Kidney glomerular epithelial cell (primary cell): ENCODE measurements around the gene SLC4A8.
"Not testable (repeated sequence)": the region's sequence is repeated elsewhere in the genome, so short reads cannot be mapped to it uniquely, and the experiment has no call there.

Experiments
- DNase-seq: peaks from one replicate; lab custom pipeline; 2025; lab: John Stamatoyannopoulos, UW

Gene SLC4A8

GRCh38 chr12:51429700-51430099 lies 5.1 kb downstream of the SLC4A8 start:
- no peak for DNase-seq

GRCh38 chr12:51430196-51430895 lies 5.7 kb downstream of the SLC4A8 start:
- no peak for DNase-seq

GRCh38 chr12:51432921-51433320 lies 8.3 kb downstream of the SLC4A8 start:
- DNase-seq = no peak

GRCh38 chr12:51434305-51434704 lies 9.7 kb downstream of the SLC4A8 start:
- peak; percentile 23 for DNase-seq

- no peak for DNase-seq
Measured at GRCh38 chr12:51437431-51437830, 12.8 kb downstream of the SLC4A8 start.

- no peak for DNase-seq
Measured at GRCh38 chr12:51439330-51439729, 14.7 kb downstream of the SLC4A8 start.

- peak; percentile 2 for DNase-seq
Measured at GRCh38 chr12:51441583-51441982, 17.0 kb downstream of the SLC4A8 start.

GRCh38 chr12:51442324-51442723 lies 17.7 kb downstream of the SLC4A8 start:
- peak; percentile 14 for DNase-seq

GRCh38 chr12:51443573-51443972 lies 18.9 kb downstream of the SLC4A8 start:
- DNase-seq = no peak

GRCh38 chr12:51448618-51449256 lies 24.1 kb downstream of the SLC4A8 start:
- no peak for DNase-seq

- no peak for DNase-seq
Measured at GRCh38 chr12:51449580-51450246, 25.1 kb downstream of the SLC4A8 start.

GRCh38 chr12:51450333-51450732 lies 25.7 kb downstream of the SLC4A8 start:
- no peak for DNase-seq

- peak; percentile 1 for DNase-seq
Measured at GRCh38 chr12:51450806-51451205, 26.2 kb downstream of the SLC4A8 start.

- DNase-seq = not testable (repeated sequence)
Measured at GRCh38 chr12:51454016-51454415, 29.4 kb downstream of the SLC4A8 start.

GRCh38 chr12:51455050-51455449 lies 30.4 kb downstream of the SLC4A8 start:
- not testable (repeated sequence) for DNase-seq

GRCh38 chr12:51458635-51459034 lies 34.0 kb downstream of the SLC4A8 start:
- no peak for DNase-seq

- no peak for DNase-seq
Measured at GRCh38 chr12:51460519-51460918, 35.9 kb downstream of the SLC4A8 start.

GRCh38 chr12:51465491-51465890 lies 40.9 kb downstream of the SLC4A8 start:
- DNase-seq = no peak

- DNase-seq = no peak
Measured at GRCh38 chr12:51470116-51470515, 45.5 kb downstream of the SLC4A8 start.

GRCh38 chr12:51471111-51471864 lies 46.7 kb downstream of the SLC4A8 start:
- DNase-seq = no peak

- DNase-seq = no peak
Measured at GRCh38 chr12:51472984-51473383, 48.4 kb downstream of the SLC4A8 start.

- no peak for DNase-seq
Measured at GRCh38 chr12:51473947-51474346, 49.3 kb downstream of the SLC4A8 start.
